HepG2 (cell line): ENCODE results near the gene USP28.

Source experiments
- CBX1 ChIP-seq: IDR thresholded peaks from one replicate; pipeline ENCODE4 v1.6.1; 2016; ENCODE audit warnings: antibody characterized with exemption, low read depth
- GABPA ChIP-seq, 2 experiments: IDR thresholded peaks; 2 replicates each; pipeline ENCODE4 v1.6.1; 2011 to 2016; ENCODE audit warnings: low read depth in 2 of 2, low read length in 1 of 2, missing biosample characterization in 1 of 2, missing genetic modification characterization in 1 of 2
- KDM1A ChIP-seq: IDR thresholded peaks from 2 replicates; pipeline ENCODE4 v1.6.1; 2016; ENCODE audit warnings: missing compliant biosample characterization
- NCOA1 ChIP-seq: sonication (generic); formaldehyde crosslinking; IDR thresholded peaks from 2 replicates; pipeline ENCODE4 v1.9.0; 2021; ENCODE audit warnings: missing genetic modification reagents
- NPAS2 ChIP-seq: sonication (generic); formaldehyde crosslinking; IDR thresholded peaks from 2 replicates; pipeline ENCODE4 v1.8.0; 2022; ENCODE audit warnings: mild to moderate bottlenecking, missing genetic modification reagents, borderline replicate concordance
- RXRA ChIP-seq: sonication (generic); formaldehyde crosslinking; IDR thresholded peaks from 2 replicates; pipeline ENCODE4 v1.5.1; 2020; ENCODE audit warnings: missing genetic modification reagents
- SUZ12 ChIP-seq: fragments of 150-350 bp; IDR thresholded peaks from 2 replicates; pipeline ENCODE4 v1.6.1; 2014; ENCODE audit warnings: low read depth, low read length
- ZBTB1 ChIP-seq: sonication (generic); formaldehyde crosslinking; IDR thresholded peaks from 2 replicates; pipeline ENCODE4 v1.4.0; 2020; ENCODE audit warnings: missing genetic modification reagents, borderline replicate concordance
- ZNF614 ChIP-seq: IDR thresholded peaks from 2 replicates; pipeline ENCODE4 v1.6.1; 2018; ENCODE audit warnings: missing biosample characterization, missing genetic modification reagents, inconsistent platforms, borderline replicate concordance
- TF ChIP-seq, protein P1 (sequence below): sonication (generic); formaldehyde crosslinking; IDR thresholded peaks from 2 replicates; pipeline ENCODE4 v1.8.0; 2022; ENCODE audit warnings: mild to moderate bottlenecking, missing genetic modification reagents; ENCODE audit not compliant: insufficient replicate concordance
- TF ChIP-seq, protein P2 (sequence below): sonication (generic); formaldehyde crosslinking; IDR thresholded peaks from 2 replicates; pipeline ENCODE4 v1.5.0; 2020; ENCODE audit warnings: mild to moderate bottlenecking, missing genetic modification reagents, moderate library complexity

GRCh38 chr11:113847111-113847510 is 28.3 kb downstream of the USP28 start:
- TF ChIP-seq ZNF614 (CRISPR knock-in tag) = no peak
- TF ChIP-seq CBX1 = no peak
- TF ChIP-seq ZBTB1 = no peak
- TF ChIP-seq SUZ12 = no peak
- TF ChIP-seq, protein P1, sequence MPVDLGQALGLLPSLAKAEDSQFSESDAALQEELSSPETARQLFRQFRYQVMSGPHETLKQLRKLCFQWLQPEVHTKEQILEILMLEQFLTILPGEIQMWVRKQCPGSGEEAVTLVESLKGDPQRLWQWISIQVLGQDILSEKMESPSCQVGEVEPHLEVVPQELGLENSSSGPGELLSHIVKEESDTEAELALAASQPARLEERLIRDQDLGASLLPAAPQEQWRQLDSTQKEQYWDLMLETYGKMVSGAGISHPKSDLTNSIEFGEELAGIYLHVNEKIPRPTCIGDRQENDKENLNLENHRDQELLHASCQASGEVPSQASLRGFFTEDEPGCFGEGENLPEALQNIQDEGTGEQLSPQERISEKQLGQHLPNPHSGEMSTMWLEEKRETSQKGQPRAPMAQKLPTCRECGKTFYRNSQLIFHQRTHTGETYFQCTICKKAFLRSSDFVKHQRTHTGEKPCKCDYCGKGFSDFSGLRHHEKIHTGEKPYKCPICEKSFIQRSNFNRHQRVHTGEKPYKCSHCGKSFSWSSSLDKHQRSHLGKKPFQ (CRISPR knock-in tag) = no peak
- TF ChIP-seq, protein P2, sequence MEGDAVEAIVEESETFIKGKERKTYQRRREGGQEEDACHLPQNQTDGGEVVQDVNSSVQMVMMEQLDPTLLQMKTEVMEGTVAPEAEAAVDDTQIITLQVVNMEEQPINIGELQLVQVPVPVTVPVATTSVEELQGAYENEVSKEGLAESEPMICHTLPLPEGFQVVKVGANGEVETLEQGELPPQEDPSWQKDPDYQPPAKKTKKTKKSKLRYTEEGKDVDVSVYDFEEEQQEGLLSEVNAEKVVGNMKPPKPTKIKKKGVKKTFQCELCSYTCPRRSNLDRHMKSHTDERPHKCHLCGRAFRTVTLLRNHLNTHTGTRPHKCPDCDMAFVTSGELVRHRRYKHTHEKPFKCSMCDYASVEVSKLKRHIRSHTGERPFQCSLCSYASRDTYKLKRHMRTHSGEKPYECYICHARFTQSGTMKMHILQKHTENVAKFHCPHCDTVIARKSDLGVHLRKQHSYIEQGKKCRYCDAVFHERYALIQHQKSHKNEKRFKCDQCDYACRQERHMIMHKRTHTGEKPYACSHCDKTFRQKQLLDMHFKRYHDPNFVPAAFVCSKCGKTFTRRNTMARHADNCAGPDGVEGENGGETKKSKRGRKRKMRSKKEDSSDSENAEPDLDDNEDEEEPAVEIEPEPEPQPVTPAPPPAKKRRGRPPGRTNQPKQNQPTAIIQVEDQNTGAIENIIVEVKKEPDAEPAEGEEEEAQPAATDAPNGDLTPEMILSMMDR (CRISPR knock-in tag) = no peak
- TF ChIP-seq GABPA (IDR thresholded peaks at IDR 0.05; ENCODE audit: low read depth, low read length) = no peak
- TF ChIP-seq GABPA (CRISPR knock-in tag; IDR thresholded peaks at IDR 0.05; ENCODE audit: low read depth) = no peak
- no peak for TF ChIP-seq KDM1A (CRISPR knock-in tag)
- TF ChIP-seq NCOA1 (CRISPR knock-in tag) = no peak
- no peak for TF ChIP-seq NPAS2 (CRISPR knock-in tag)
- TF ChIP-seq RXRA (CRISPR knock-in tag) = no peak
